ENCODE measurements around the gene RAB30. TPM values are rescaled to one million over a fixed set of nuclear protein-coding genes. Genes with fewer than 3 reads are reported as not detected.

The RAB30 gene
- total RNA-seq, 1 donor from 2014 or later = 24.7 TPM

- intact Hi-C loops (cut with micrococcal nuclease) = no loop called here
- peaks cover 42% of the 10 kb centered on the region for H3K36me3 ChIP-seq
- H3K4me3 ChIP-seq = no peak overlapping the region
- H3K4me1 ChIP-seq = peaks cover 11% of the 10 kb centered on the region
- no peaks in the 10 kb centered on the region for H3K9me3 ChIP-seq (replicated peaks)
- no peak overlapping the region for H3K27ac ChIP-seq (replicated peaks)
- no peak for TF ChIP-seq CTCF (IDR thresholded peaks at IDR 0.05; ENCODE audit: borderline replicate concordance)
- no peaks in the 10 kb centered on the region for H3K27me3 ChIP-seq (ENCODE audit: low read depth)
- no peak for DNase-seq
These were observed 90.8 kb downstream of the RAB30 start for GRCh38 chr11:82980947-82981346.

GRCh38 chr11:82980292-82980691 lies 91.4 kb downstream of the RAB30 start:
- H3K9me3 ChIP-seq (replicated peaks) = no peaks in the 10 kb centered on the region
- H3K27ac ChIP-seq (replicated peaks) = no peak overlapping the region
- no peak overlapping the region for H3K4me3 ChIP-seq
- intact Hi-C loops (cut with micrococcal nuclease) = no loop called here
- peaks cover 11% of the 10 kb centered on the region for H3K4me1 ChIP-seq
- TF ChIP-seq CTCF (IDR thresholded peaks at IDR 0.05; ENCODE audit: borderline replicate concordance) = no peak
- H3K36me3 ChIP-seq = peaks cover 35% of the 10 kb centered on the region
- DNase-seq = no peak
- H3K27me3 ChIP-seq (ENCODE audit: low read depth) = no peaks in the 10 kb centered on the region

- Histone ChIP-seq H3K4me3 (no peak overlapping the region), H3K27ac (replicated peaks) (no peak overlapping the region), H3K36me3 (peaks cover 30% of the 10 kb centered on the region), H3K9me3 (replicated peaks) (no peaks in the 10 kb centered on the region), H3K4me1 (peaks cover 11% of the 10 kb centered on the region), H3K27me3 (ENCODE audit: low read depth) (no peaks in the 10 kb centered on the region)
- DNase-seq = no peak
- TF ChIP-seq CTCF (IDR thresholded peaks at IDR 0.05; ENCODE audit: borderline replicate concordance) = no peak
- intact Hi-C loops (cut with micrococcal nuclease) = no loop called here
These were observed 91.9 kb downstream of the RAB30 start for GRCh38 chr11:82979824-82980223.

GRCh38 chr11:82978422-82979099 lies 93.1 kb downstream of the RAB30 start:
- DNase-seq = no peak
- Histone ChIP-seq H3K27me3 (ENCODE audit: low read depth) (no peaks in the 10 kb centered on the region), H3K27ac (replicated peaks) (no peak overlapping the region), H3K9me3 (replicated peaks) (no peaks in the 10 kb centered on the region), H3K4me1 (peaks cover 11% of the 10 kb centered on the region), H3K36me3 (peaks cover 18% of the 10 kb centered on the region), H3K4me3 (no peak overlapping the region)
- intact Hi-C loops (cut with micrococcal nuclease) = no loop called here
- no peak for TF ChIP-seq CTCF (IDR thresholded peaks at IDR 0.05; ENCODE audit: borderline replicate concordance)

- Histone ChIP-seq H3K36me3 (peaks cover 11% of the 10 kb centered on the region), H3K27ac (replicated peaks) (peak overlapping the region; percentile 13), H3K4me3 (no peak overlapping the region), H3K4me1 (peaks cover 11% of the 10 kb centered on the region), H3K9me3 (replicated peaks) (no peaks in the 10 kb centered on the region), H3K27me3 (ENCODE audit: low read depth) (no peaks in the 10 kb centered on the region)
- no peak for TF ChIP-seq CTCF (IDR thresholded peaks at IDR 0.05; ENCODE audit: borderline replicate concordance)
- DNase-seq = no peak
- intact Hi-C loops (cut with micrococcal nuclease) = no loop called here
These were observed 94.9 kb downstream of the RAB30 start for GRCh38 chr11:82976786-82977185.

Measured in left ventricle myocardium inferior (tissue), 1 donor.